Measurements from ENCODE around the gene MEF2C. TPM values are rescaled to one million over a fixed set of nuclear protein-coding genes. Genes with fewer than 3 reads are reported as not detected.
A peak's percentile ranks its signal among the peaks of the same experiment; 100 is the strongest.

The MEF2C gene
- total RNA-seq, 2 donors from 2014 or later, result 7.3 to 26.9 TPM

DNA sequence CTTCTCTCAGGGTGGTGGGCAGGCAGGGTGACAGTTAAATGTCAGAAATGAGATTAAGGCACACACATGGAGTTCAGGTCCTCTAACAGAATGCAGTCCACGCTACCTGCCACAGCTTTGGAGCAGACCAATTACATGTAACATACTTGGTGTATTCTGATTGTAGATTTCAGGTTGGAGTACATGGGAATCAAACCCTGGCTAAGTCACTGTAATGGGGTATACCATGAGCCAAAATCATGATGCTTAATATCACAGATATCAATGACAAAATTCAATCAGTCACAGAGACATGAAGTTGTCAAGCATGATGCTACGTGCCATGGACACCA, 48.9 kb downstream of the MEF2C start:
- H3K27ac ChIP-seq, result no peak overlapping the region
- H3K36me3 ChIP-seq, result no peaks in the 10 kb centered on the region
- intact Hi-C loops (cut with DNase I), result no loop called here
- DNase-seq, result no peak
- H3K27me3 ChIP-seq, result no peaks in the 10 kb centered on the region
- TF ChIP-seq, protein P1, sequence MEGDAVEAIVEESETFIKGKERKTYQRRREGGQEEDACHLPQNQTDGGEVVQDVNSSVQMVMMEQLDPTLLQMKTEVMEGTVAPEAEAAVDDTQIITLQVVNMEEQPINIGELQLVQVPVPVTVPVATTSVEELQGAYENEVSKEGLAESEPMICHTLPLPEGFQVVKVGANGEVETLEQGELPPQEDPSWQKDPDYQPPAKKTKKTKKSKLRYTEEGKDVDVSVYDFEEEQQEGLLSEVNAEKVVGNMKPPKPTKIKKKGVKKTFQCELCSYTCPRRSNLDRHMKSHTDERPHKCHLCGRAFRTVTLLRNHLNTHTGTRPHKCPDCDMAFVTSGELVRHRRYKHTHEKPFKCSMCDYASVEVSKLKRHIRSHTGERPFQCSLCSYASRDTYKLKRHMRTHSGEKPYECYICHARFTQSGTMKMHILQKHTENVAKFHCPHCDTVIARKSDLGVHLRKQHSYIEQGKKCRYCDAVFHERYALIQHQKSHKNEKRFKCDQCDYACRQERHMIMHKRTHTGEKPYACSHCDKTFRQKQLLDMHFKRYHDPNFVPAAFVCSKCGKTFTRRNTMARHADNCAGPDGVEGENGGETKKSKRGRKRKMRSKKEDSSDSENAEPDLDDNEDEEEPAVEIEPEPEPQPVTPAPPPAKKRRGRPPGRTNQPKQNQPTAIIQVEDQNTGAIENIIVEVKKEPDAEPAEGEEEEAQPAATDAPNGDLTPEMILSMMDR (IDR thresholded peaks at IDR 0.05), result no peak
- H3K9ac ChIP-seq (ENCODE audit: low read depth in 2 of 2, low read length in 2 of 2), result no peak overlapping the region
- H3K4me1 ChIP-seq, result no peaks in the 10 kb centered on the region
- H3K4me3 ChIP-seq, result no peak overlapping the region
- H3K9me3 ChIP-seq, result no peaks in the 10 kb centered on the region

DNA sequence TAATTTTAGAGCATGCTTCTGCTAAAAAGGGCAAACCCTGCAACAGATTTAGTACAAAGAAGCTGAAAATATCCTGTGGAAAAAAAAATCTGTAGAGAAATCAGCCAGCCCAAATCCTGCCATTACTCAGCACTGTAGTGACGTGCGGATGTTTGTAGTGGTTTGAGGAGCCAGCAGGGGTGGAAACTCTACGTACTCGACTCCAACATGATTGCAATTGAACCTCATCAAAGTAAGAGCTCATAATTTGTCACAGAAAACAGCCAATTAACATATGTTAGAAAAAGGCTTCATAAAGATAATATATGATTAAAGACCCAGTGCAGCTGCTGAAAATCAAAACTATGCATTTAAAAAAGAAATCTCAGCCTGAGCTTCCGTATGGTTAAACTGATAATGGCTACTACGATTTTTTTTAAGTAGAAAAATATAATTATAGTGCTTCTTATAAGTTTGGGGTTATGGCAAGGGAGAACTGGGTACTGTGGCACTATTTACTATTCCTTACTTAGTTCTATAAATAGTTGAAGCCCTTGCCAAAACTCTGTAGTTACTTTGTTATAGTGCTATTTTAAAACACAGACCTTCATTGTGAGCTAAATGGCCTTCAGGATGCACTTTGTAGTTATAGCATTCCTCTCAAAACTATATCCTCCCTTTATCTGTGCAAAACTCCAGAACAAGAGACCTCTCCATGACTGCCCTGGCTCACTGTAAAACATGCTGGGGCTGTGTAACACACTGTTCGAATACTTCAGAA, 49.4 kb downstream of the MEF2C start:
- no peaks in the 10 kb centered on the region for H3K9me3 ChIP-seq
- H3K27me3 ChIP-seq, result no peaks in the 10 kb centered on the region
- DNase-seq, result no peak
- H3K4me3 ChIP-seq, result no peak overlapping the region
- H3K36me3 ChIP-seq, result no peaks in the 10 kb centered on the region
- no peak overlapping the region for H3K27ac ChIP-seq
- intact Hi-C loops (cut with DNase I), result no loop called here
- no peak overlapping the region for H3K9ac ChIP-seq (ENCODE audit: low read depth in 2 of 2, low read length in 2 of 2)
- TF ChIP-seq, protein P1 (IDR thresholded peaks at IDR 0.05), result no peak
- no peaks in the 10 kb centered on the region for H3K4me1 ChIP-seq

DNA sequence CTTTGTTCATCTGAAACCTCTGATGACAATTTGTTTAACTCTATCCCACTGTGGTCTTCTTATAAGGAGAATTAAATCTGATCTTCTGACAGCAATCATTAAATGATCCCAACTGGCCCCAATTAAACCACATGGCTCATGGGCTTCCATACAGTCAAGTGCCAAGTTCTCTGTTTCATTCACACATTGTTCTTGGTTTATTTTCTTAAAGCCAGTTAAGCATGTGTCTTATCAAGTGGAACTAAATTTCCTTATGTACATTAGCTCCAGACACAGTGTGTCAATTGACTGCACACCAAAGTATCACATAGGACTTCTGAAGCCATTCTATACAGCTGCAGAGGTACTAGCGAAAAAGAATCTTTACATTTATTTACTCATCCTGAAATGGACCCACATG, 51.2 kb downstream of the MEF2C start:
- Histone ChIP-seq H3K9ac (ENCODE audit: low read depth in 2 of 2, low read length in 2 of 2) (no peak overlapping the region), H3K36me3 (no peaks in the 10 kb centered on the region), H3K27me3 (no peaks in the 10 kb centered on the region), H3K27ac (no peak overlapping the region), H3K9me3 (no peaks in the 10 kb centered on the region), H3K4me1 (no peaks in the 10 kb centered on the region), H3K4me3 (no peak overlapping the region)
- DNase-seq, result no peak
- TF ChIP-seq, protein P1 (IDR thresholded peaks at IDR 0.05), result no peak
- intact Hi-C loops (cut with DNase I), result no loop called here

DNA sequence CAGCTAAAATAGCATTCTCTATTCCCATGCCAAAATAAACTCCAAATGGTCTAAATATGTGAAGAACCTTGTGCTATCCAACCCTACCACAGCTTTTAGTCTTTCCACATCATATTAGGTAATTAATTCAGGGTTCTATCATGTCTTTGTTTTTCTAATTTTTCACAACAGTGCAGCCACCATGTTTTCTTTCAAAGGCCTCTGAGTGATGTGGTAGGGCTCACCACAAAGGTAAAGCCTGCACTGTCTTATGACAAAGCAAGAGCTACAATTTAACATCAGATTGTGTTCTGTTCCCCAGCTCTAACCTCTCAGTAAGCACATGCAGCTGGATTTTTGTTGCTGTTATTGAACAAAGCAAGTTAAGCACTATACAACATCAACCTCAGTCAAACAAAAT, 52.4 kb downstream of the MEF2C start:
- no peak overlapping the region for H3K9ac ChIP-seq (ENCODE audit: low read depth in 2 of 2, low read length in 2 of 2)
- no peak for DNase-seq
- no peaks in the 10 kb centered on the region for H3K9me3 ChIP-seq
- intact Hi-C loops (cut with DNase I), result no loop called here
- TF ChIP-seq, protein P1 (IDR thresholded peaks at IDR 0.05), result no peak
- no peak overlapping the region for H3K27ac ChIP-seq
- H3K4me3 ChIP-seq, result no peak overlapping the region
- H3K36me3 ChIP-seq, result no peaks in the 10 kb centered on the region
- no peaks in the 10 kb centered on the region for H3K27me3 ChIP-seq
- H3K4me1 ChIP-seq, result no peaks in the 10 kb centered on the region

DNA sequence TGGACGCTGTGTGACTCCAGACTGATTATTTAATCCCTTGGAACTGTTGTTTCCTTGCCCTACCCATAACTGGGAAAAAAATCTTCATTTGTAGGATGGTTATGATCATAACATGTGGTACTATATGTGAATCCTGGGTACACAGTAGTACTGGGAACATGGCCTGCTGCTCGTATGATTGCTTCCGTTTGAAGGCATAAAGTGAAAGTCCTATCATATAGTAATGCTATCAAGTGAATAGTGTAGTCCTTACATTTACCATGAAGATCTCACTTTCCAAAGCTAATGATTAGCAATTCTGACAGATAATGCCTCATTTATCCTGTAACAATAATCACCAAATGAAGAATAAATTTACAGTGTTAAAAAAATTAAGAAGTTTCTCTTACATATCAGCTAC, 53.2 kb downstream of the MEF2C start:
- no peak overlapping the region for H3K9ac ChIP-seq (ENCODE audit: low read depth in 2 of 2, low read length in 2 of 2)
- TF ChIP-seq, protein P1 (IDR thresholded peaks at IDR 0.05), result no peak
- H3K9me3 ChIP-seq, result no peaks in the 10 kb centered on the region
- no peaks in the 10 kb centered on the region for H3K4me1 ChIP-seq
- no peaks in the 10 kb centered on the region for H3K36me3 ChIP-seq
- intact Hi-C loops (cut with DNase I), result no loop called here
- H3K27ac ChIP-seq, result peak overlapping the region; percentile 41
- DNase-seq, result no peak
- no peaks in the 10 kb centered on the region for H3K27me3 ChIP-seq
- no peak overlapping the region for H3K4me3 ChIP-seq
